ENCODE data around the gene L3MBTL4. TPM values are rescaled to one million over a fixed set of nuclear protein-coding genes. Genes with fewer than 3 reads are reported as not detected.

L3MBTL4 gene
- total and polyA plus RNA-seq, 9 donors = 4.2 to 79.1 (median 23.7) TPM

DNA sequence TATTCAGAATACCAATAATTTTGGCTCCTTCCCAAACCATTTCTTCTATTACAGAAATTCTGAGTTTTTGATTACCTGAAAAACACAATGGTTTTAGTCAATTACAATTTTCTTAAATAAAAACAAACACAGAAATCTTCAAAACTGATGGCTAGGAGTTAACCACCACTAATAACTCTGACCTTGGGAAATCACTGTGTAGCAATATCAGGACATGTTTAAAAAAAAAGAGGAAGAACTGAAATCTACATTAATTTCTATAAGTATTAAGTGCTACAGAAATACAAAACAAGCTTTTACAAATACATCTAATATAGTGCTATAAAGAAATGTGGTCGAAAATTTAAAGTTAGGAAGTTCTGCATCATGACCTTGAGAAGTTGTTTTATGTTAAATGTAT lies 14.9 kb downstream of the L3MBTL4 start:
- Histone ChIP-seq H3K4me3 (no peak overlapping the region), H3K27ac (no peak overlapping the region), H3K27me3 (no peaks in the 10 kb centered on the region), H3K36me3 (no peaks in the 10 kb centered on the region), H3K9me3 (no peaks in the 10 kb centered on the region), H3K4me1 (ENCODE audit: insufficient read depth) (peaks cover 5% of the 10 kb centered on the region)
- intact Hi-C loops (cut with DNase I) = no loop called here
- 31 to 44% (median 41%) methylated on average over 1 of the region's 1 CpG for WGBS, 3 donors
- no peak for TF ChIP-seq POLR2A (IDR thresholded peaks at IDR 0.05)
- TF ChIP-seq, protein P1, sequence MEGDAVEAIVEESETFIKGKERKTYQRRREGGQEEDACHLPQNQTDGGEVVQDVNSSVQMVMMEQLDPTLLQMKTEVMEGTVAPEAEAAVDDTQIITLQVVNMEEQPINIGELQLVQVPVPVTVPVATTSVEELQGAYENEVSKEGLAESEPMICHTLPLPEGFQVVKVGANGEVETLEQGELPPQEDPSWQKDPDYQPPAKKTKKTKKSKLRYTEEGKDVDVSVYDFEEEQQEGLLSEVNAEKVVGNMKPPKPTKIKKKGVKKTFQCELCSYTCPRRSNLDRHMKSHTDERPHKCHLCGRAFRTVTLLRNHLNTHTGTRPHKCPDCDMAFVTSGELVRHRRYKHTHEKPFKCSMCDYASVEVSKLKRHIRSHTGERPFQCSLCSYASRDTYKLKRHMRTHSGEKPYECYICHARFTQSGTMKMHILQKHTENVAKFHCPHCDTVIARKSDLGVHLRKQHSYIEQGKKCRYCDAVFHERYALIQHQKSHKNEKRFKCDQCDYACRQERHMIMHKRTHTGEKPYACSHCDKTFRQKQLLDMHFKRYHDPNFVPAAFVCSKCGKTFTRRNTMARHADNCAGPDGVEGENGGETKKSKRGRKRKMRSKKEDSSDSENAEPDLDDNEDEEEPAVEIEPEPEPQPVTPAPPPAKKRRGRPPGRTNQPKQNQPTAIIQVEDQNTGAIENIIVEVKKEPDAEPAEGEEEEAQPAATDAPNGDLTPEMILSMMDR (IDR thresholded peaks at IDR 0.05) = no peak
- TF ChIP-seq EP300 (IDR thresholded peaks at IDR 0.05) = no peak
- no peak for DNase-seq

DNA sequence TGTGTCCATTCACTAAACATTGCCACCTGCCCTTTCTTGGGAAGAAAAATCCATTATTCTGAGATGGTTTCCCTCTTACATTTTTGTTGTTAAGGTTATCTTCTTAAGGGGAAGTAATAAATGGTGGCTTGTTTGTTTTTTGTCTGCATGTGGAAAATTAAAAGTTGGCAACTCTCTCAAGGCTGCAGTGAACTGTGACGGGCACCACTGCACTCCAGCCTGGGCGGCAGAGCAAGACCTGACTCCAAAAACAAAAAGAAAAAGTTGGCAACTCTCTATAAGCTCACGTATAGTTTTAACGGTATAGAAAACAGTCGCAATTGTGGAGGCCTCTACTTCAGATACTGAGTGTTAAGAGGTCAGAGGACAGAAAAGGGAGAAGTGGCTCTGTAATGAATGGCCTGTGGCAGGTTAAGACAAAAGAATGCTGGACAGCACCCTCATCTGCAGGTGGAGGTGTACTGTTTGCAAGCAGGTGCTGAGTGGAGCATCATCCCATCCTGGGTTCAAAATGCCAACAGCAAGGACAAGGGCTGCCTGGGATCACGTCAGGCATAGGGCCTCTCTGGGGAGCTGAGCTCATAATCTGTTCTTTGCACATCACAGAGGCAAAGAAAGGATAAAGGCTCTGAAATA lies 16.7 kb downstream of the L3MBTL4 start:
- no peak for DNase-seq
- TF ChIP-seq EP300 (IDR thresholded peaks at IDR 0.05) (no peak), POLR2A (IDR thresholded peaks at IDR 0.05) (no peak)
- TF ChIP-seq, protein P1 (IDR thresholded peaks at IDR 0.05) = no peak
- H3K9me3 ChIP-seq = no peaks in the 10 kb centered on the region
- peaks cover 5% of the 10 kb centered on the region for H3K4me1 ChIP-seq (ENCODE audit: insufficient read depth)
- intact Hi-C loops (cut with DNase I) = no loop called here
- 81 to 83% (median 82%) methylated on average over 6 of the region's 6 CpGs for WGBS, 3 donors
- no peak overlapping the region for H3K27ac ChIP-seq
- no peaks in the 10 kb centered on the region for H3K36me3 ChIP-seq
- H3K27me3 ChIP-seq = no peaks in the 10 kb centered on the region
- no peak overlapping the region for H3K4me3 ChIP-seq

DNA sequence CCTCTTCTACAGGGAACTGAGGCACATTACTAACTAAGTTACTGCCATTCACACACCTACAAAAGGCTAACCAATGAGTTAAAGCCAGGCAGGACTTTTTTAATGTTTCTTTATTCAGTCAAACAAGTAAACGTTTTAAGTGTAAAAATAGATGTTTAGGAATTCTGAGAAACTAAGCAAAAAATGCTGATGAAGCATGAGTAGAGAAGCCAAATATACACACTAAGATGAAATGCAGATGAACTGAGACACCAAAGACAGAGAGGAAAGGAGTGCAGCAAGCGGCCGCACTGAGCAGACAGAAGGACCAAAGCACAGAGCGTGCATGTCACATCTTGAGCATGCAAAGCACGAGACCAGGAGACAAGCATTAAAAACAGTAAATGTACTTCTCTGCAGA lies 17.9 kb downstream of the L3MBTL4 start:
- H3K4me3 ChIP-seq = no peak overlapping the region
- H3K27ac ChIP-seq = no peak overlapping the region
- intact Hi-C loops (cut with DNase I) = no loop called here
- TF ChIP-seq EP300 (IDR thresholded peaks at IDR 0.05) = no peak
- TF ChIP-seq POLR2A (IDR thresholded peaks at IDR 0.05) = no peak
- TF ChIP-seq, protein P1 (IDR thresholded peaks at IDR 0.05) = no peak
- H3K36me3 ChIP-seq = no peaks in the 10 kb centered on the region
- 22 to 35% (median 25%) methylated on average over 5 of the region's 5 CpGs for WGBS, 3 donors
- peaks cover 5% of the 10 kb centered on the region for H3K4me1 ChIP-seq (ENCODE audit: insufficient read depth)
- no peaks in the 10 kb centered on the region for H3K9me3 ChIP-seq
- H3K27me3 ChIP-seq = no peaks in the 10 kb centered on the region
- no peak for DNase-seq

DNA sequence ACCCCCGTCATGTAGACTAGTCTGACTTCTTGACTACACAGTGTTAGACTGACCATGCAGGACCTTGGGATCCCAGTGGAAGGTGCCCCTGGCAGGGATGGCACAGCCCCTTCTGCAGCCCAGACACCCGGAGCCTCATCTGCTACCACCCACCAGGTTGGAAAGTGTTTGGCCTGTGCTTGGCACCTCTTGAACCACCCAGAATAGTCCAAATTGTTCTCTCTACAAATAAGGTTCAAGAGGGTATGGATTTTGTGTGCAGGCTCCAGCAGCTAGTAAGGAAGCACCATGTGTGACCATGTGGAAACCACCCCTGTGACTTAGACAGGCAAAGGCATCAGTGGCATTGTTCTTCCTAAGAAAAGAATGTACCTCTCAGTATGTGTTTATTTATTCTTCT lies 18.4 kb downstream of the L3MBTL4 start:
- no peaks in the 10 kb centered on the region for H3K27me3 ChIP-seq
- intact Hi-C loops (cut with DNase I) = no loop called here
- 92 to 95% (median 95%) methylated on average over 2 of the region's 2 CpGs for WGBS, 3 donors

More for the DNA sequence above, 18.4 kb downstream of the L3MBTL4 start:
- no peak for DNase-seq
- peaks cover 5% of the 10 kb centered on the region for H3K4me1 ChIP-seq (ENCODE audit: insufficient read depth)
- no peaks in the 10 kb centered on the region for H3K9me3 ChIP-seq
- H3K27ac ChIP-seq = no peak overlapping the region
- no peaks in the 10 kb centered on the region for H3K36me3 ChIP-seq
- H3K4me3 ChIP-seq = no peak overlapping the region
- no peak for TF ChIP-seq POLR2A (IDR thresholded peaks at IDR 0.05)
- no peak for TF ChIP-seq EP300 (IDR thresholded peaks at IDR 0.05)
- TF ChIP-seq, protein P1 (IDR thresholded peaks at IDR 0.05) = no peak
